Ammon's horn (tissue), 1 donor: Measurements from ENCODE around the gene SSX2.
"Not testable (repeated sequence)": the region's sequence is repeated elsewhere in the genome, so short reads cannot be mapped to it uniquely, and the experiment has no call there.

ENCODE experiments used
- DNase-seq: peaks from one replicate; pipeline ENCODE4 v3.0.0-alpha.2; 2016; ENCODE audit warnings: low spot score

SSX2 gene

GRCh38 chrX:52707078-52707477, at the start of gene SSX2:
SSX2 (minus strand) TSS chrX:52707178; CDS start chrX:52705749, 1,429 bp downstream.
- DNase-seq, result not testable (repeated sequence)

- DNase-seq, result not testable (repeated sequence)
These were observed 44.0 kb upstream of the SSX2 start, which contains the start of gene SSX2B for GRCh38 chrX:52750952-52751351. SSX2B (plus strand) TSS chrX:52751252; CDS start chrX:52752681, 1,429 bp downstream.

- not testable (repeated sequence) for DNase-seq
These were observed 14.9 kb downstream of the SSX2 start for GRCh38 chrX:52692034-52692433.

GRCh38 chrX:52662218-52662617, 44.8 kb downstream of the SSX2 start:
- not testable (repeated sequence) for DNase-seq

GRCh38 chrX:52655475-52655874, 51.5 kb downstream of the SSX2 start:
- not testable (repeated sequence) for DNase-seq

GRCh38 chrX:52654800-52655199, 52.2 kb downstream of the SSX2 start, which contains the start of gene SSX7:
SSX7 (minus strand) TSS chrX:52654900; CDS start chrX:52653472, 1,428 bp downstream.
- not testable (repeated sequence) for DNase-seq

- not testable (repeated sequence) for DNase-seq
These were observed 56.3 kb downstream of the SSX2 start for GRCh38 chrX:52650676-52651075.

- not testable (repeated sequence) for DNase-seq
These were observed 58.0 kb downstream of the SSX2 start for GRCh38 chrX:52648956-52649355.
